GM18507 (cell line): ENCODE measurements around the gene MOK.
"Not testable (repeated sequence)": the region's sequence is repeated elsewhere in the genome, so short reads cannot be mapped to it uniquely, and the experiment has no call there.

Source experiments
- DNase-seq: peaks from one replicate; pipeline ENCODE4 v3.0.0; 2011; ENCODE audit warnings: low read depth; ENCODE audit not compliant: insufficient read length; ENCODE audit errors: extremely low spot score
- FAIRE-seq: peaks from 2 replicates; lab custom pipeline; 2011; peaks lifted over from hg19 to GRCh38; lab: Jason Lieb, UNC

The MOK gene

DNA sequence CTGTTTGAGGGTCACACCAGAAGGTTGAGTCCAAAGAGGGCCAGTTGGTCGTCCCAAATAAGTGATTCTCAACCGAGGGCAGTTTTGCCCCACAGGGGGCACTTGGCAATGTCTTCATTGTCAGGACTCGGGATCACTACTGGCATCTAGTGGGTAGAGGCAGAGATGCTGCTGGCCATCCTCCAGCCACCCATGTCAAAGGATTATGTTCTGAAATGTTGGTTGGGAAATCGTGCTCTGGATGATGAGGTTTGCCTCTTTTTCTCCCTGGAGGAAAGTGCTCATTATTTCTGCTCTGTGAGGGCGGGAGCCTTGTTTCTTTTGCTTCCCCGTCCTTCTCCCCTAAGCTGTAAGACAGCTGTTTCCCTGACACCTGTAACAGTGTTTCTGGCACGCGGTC is 18.1 kb upstream of the MOK start:
- FAIRE-seq (peak; percentile 73), DNase-seq (no peak)

DNA sequence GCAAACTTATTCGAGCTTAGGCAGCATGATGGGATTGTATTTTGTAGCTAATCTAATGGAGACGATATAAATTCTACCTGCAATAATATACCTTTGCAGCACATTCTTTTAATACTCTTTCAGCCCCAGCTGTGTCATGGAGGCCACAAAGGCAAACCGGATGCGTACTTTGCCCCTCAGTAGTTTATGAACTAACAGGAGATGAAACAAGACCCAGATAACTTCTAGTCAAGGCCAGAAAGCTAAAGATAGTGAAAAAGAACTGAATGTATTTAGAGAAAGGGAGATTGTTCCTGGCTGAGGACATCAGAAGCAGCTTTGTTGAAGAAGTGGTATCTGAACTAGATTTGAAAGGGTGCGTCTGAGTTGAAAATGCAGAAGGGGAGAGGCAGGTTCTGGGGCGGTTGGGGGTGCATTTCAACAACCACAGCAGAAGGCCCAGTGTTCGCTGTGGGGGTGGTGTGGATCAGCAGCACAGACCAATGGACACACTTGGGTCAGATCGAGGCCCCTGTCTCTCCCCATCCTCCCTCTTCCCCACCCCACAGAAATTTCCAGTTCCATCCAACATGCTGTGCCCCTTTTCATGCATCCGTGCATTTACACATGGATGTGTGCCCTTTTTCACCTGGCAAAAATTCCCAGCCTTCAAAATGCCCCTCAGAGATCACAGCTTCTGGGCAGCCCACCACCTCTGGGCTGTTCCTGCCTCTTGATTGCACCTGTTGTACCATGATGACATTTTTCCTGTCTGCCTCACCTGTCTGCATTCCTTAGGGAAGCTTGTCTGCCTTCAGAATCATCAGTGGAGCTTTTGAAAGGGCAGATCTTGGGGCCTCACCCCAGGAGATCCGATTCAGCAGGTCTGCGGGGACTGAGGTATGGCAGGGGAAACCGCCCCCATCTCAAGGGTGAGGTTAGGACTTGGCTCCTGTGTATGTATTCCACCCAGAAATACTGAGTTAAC is 16.8 kb upstream of the MOK start:
- DNase-seq (no peak), FAIRE-seq (no peak)

DNA sequence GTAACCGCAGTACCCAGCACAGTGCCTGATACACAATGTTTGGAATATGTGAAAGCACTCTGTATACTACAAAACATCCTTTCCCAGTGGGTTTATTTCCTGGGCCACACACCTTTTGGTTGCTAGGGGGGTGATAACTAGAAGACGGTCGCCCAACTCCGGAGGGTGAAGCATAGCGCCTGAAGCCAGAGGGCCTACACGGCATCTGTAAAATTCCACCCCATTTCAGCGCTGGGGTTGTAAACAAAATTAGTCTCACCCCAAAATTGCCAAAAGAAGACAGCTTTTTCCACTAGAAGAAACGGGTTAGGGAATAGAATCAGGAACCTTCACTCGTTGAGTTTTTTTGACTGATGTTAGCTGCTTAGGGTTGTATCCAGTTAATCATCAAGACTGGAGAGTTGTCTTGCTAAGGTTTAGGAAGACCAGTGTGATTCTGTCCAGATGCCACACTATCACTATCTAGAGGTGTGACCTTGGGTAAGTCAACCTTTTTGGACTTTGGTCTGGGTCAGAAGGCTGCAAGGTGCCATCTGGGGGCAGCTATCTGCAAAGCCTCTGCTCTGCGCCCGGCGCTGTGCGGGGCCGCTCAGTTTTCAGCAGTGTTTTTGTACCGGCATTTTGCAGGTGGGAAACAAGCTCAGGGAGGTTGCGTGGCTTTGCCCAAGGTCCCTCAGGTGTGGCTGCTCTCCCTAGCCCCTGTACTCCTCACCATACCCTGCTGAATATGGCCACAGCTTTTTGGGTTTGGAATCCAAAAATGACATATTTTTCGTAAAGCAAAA is 15.9 kb upstream of the MOK start:
- DNase-seq (no peak), FAIRE-seq (no peak)

DNA sequence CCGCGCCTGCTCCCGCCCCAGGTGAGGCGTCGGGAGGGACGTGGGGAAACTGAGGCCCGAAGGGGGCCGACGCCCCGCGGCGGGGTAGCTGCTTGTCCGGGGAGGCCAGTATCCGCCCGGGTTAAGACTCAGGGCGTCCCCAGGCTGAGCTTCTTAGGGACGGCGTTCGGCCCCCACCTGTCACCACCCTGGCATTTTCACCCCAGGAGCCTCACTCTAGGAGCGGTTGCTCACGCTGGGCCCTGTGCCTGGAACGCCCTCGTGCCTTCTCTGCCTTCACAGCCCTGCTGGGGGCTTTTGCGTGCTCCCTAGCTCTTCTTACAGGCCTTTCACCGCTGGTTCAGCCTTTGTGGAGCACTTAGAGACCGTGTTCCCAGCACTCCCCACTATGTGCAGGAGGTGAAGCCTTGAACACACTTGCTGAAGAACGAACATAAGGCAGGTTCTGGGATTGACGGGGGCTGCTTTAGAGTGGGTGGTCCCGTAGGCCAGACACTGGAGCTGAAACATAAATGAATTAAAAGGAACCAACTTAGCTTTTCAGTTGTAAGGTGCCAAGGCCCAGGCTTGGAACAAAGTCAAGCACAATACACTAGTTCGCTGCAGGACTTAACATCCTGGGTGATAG is 15.2 kb upstream of the MOK start:
- FAIRE-seq (no peak), DNase-seq (peak; percentile 8)

DNA sequence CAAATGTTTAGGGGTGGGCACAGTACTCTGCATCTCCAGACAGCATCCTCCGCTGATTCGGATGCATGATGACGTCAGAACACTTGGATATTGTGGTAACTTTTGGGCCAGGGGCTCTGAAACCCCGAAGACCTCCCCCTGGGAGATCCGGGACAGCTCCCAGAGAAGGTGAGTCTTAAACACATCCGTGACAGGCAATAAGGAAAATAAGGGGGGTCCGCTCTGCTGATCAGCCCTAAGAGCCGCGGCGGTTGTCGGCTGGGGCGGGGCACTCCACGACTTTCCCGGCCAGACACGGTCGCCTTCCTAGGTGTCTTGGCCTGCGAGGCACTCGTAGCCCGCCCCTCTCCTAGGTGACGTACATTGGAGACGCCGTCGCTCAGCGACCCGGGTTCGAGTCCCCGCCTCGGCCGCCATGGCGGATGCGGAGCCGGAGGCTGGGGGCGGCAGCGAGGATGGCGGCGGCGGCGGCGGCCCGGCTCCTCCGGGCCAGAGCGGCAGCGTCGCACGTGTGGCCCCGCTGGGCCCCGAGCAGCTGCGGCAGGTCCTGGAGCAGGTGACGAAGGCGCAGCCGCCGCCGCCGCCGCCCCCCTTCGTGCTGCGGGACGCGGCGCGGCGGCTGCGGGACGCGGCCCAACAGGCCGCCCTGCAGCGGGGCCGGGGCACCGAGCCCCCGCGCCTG is 14.5 kb upstream of the MOK start, which contains the start of gene ZNF839:
ZNF839 (plus strand) TSS at position 396 of the 682 bp plus-strand sequence; CDS start at position 416, 20 bp downstream.
- peak; percentile 81 for FAIRE-seq
- DNase-seq: peak; percentile 90

DNA sequence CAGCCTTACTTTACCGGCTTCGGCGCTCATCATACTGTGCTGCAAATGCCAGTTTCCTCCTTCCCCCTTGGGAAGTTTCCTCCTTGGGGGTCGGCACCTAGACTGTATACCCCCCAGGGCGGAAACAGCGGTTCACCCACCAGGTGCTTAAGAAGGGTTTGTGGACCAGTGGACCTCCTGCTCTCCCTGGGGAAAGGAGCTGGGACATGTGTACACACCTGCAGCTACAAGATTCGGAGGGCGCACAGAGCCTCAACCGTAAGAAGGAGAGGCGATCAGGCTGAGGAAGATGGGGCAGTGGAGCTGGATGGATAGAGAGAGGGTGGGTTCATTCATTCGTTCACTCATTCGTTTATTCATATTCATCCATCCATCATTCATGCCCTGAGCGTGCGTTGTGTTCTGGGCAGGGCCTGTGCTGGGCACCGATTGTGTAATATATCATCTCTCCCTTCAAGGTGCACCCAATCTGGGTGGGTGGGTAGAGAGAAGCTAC is 13.9 kb upstream of the MOK start:
- DNase-seq (no peak), FAIRE-seq (no peak)

DNA sequence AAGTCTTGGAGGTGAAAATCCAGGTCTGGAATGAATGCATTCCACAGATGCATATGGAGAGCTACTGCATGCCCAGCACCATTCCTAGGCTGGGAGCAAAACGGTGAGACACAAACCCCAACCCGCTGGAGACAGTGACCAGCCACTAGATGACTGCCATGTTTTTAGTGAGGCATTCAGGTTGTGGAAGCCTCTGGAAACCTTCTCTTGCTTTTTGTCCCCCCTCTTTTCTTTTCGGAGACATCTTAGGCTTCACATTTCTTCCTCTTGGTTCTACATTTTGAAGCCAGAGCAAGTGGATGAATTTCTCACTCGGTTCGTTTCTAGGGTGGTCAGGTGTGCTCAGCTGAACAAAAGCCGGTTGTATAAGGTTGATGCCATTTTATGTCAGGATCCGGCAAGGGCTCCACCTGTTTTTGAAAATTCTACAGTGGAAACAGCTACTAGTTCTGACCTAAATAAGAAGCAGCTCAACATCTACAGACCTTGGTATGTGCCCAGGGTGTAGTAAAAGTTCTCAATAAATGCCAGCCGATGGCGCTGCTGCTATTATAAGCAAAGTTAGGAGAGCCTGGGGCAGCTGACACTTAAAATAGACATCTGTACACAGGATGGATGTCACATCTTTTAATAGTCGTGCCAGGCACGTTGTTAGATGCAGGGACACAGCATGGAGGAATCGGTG is 12.7 kb upstream of the MOK start:
- FAIRE-seq (no peak), DNase-seq (no peak)

DNA sequence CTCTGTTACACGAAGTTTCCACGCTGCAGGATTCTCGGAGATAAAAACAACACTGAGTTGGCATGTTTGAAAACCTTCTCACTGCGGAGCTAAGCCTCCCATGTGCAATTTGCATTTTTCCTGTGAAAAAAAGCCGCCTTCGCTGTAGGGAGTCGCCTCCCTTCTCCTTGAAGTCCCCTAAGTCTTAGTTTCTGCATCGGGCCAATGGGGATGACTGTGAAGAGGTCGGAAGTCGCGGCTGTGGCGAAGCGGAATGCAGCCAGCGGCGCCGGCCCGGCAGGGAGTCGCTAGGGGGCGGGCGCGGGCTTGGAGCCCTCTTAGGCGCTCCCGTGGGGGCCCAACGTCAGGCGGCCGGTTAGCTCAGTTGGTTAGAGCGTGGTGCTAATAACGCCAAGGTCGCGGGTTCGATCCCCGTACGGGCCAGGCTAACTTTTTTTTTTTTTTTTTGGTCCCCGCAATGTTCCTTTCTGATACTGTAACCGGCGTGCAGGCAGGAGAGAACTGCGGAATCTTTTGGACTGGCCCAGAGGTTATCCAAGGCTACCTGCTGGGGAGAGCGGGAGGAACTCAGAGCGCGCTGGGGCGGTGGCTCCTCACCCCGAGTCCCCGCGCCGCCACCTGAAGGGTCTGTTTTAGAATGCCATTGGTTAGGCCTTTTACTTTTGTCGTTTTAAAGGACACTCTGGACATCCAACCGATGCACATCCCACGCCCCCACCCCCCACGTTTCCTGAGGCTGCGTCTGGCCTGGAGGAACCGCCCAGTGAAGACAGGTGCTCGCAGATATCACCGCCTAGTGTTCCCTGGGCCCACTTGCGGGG is 12.0 kb upstream of the MOK start:
- DNase-seq (peak; percentile 83), FAIRE-seq (peak; percentile 84)

DNA sequence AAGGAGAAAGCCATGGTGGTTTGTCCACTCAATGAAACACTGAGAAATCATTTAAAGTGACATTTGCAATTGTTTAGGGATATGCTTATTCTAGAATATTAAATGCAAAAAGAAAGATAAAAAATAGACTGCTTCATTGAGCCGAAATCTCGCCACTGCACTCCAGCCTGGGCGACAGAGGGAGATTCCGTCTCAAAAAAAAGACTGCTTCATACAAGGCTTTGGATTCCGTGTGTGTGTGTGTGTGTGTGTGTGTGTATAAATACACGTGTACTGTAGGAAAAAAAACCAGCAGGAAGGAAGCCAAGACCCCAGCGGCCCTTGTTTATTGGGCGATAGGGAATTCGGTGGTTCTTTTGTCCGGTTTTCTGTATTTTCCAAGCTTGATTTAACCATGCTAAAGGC is 11.4 kb upstream of the MOK start:
- FAIRE-seq: no peak
- no peak for DNase-seq

DNA sequence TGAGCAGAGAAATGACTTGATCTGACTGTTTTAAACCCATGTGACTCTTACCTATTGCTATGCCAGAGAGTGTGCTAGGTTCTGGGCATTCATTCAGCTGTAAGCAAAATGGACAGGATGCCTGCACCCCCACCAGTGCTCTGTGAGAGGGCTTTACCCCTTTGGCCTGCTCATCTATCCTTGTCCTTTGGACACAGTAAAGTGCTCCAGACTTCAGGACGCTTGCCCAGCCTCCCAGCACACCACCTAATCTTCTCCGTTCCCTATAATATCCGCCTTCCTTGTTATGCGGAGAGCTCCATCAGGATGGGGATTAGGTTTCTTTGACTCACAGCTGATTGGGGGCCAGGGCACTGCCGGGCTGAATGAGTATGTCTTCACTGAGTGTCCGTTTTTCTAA is 10.2 kb upstream of the MOK start:
- DNase-seq (no peak), FAIRE-seq (no peak)

DNA sequence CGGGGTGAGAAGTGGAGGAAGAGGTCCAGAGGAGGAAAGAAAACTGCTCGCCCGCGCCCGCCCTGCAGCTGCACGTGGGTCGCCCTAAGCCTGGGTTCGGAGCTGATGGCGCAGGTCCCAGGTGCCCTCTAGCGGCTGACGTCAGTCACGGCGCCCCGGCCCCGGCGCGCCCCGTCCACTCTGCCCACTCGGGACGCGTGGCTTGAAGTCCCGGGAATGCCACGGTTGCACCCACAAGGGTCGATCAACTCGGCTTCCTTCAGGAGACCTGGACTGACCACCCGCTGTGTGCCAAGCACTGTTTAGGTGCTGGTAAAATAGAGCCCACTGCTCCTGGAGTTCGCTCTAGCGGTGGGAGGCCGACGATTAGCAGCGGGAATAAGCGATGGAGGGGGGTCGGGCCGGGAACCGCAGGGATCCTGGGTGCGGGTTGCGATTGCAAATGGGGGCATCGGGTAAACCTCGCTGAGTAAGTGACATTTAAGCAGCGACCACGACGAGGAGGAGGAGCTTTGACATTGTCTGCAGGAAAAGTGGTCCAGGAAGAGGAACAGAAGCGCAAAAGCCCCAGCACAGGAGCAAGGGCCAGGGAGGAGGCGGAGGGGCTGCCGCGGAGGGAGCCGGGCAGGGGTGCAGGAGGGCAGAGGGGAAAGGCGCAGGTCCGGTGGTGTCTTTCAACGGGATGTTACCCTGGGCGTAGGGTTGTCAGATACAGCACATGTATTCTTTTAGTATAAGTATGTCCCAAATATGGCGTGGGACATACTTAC is 9.5 kb upstream of the MOK start:
- DNase-seq (peak; percentile 65), FAIRE-seq (peak; percentile 78)

DNA sequence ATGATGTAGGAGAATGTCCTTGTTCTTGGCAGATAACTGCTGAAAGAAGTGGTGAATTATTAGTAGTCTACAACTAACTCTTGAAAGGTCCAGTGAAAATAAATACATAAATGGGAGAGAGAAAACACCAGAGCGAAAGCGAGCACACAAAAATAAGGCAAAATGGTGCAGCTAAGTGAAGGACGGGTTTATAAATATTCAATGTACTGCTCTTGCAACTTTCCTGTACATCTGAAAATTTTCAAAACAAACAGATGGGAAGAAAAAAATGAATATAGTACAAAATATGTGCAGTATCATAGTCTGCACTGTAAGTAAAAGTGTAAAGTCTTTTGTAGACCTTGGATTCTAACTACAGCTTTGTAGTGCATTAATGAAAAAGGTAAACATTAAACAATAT is 1.3 kb downstream of the MOK start:
- no peak for FAIRE-seq
- no peak for DNase-seq

DNA sequence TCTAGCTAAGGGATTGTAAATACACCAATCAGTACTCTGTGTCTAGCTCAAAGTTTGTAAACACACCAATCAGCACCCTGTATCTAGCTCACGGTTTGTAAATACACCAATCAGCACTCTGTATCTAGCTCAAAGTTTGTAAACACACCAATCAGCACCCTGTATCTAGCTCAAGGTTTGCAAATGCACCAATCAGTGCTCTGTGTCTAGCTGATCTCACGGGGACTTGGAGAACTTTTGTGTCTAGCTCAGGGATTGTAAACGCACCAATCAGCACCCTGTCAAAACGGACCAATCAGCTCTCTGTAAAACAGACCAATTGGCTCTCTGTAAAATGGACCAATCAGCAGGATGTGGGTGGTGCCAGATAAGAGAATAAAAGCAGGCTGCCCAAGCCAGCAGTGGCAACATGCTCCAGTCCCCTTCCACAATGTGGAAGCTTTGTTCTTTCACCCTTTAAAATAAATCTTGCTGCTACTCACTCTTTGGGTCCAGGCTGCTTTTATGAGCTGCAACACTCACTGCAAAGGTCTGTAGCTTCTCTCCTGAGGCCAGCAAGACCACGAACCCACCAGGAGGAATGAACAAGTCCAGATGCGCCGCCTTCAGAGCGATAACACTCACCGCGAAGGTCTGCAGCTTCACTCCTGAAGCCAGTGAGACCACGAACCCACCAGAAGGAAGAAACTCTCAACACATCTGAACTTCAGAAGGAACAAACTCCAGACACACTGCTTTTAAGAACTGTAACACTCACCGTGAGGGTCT is 6.5 kb downstream of the MOK start:
- not testable (repeated sequence) for DNase-seq, FAIRE-seq

DNA sequence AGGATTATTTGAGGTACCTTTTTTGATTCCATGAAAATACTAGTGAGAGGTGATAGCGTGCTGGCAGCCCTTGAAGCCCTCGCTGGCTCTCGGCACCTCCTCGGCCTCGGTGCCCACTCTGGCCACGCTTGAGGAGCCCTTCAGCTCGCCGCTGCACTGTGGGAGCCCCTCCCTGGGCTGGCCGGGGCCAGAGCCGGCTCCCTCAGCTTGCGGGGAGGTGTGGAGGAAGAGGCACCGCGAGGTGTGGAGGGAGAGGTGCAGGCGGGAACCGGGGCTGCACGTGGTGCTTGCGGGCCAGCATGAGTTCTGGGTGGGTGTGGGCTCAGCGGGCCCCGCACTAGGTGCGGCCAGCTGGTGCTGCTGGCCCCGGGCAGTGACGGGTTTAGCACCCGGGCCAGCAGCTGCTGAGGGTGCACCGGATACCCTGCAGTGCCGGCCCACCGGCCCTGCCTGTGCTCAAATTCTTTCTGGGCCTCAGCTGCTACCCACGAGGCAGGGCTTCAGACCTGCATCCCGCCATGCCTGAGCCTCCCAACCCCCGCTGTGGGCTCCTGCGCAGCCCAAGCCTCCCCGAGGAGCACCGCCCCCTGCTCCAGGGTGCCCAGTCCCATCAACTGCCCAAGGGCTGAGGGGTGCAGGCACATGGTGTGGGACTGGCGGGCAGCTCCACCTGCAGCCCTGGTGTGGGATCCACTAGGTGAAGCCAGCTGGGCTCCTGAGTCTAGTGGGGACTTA is 7.4 kb downstream of the MOK start:
- DNase-seq (no peak), FAIRE-seq (no peak)

DNA sequence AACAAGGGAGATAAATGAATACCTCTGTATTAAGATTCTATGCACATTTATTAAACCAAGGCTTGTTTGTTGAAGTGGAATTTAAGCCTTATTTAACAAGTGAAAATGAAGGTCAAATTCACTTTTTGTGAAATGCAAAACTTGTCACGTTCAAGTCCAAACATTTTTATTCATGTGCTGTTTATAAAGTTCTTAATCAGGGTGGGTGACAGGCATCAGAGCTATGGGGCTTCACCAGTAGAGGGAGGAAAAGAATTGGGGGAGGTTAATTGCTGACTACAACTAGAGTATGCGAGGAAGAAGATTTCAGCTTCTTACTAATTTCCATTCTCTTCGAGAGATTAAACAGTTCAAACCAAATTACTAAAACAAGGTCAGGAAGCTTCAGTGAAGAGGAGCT is 9.7 kb downstream of the MOK start:
- no peak for DNase-seq
- no peak for FAIRE-seq

DNA sequence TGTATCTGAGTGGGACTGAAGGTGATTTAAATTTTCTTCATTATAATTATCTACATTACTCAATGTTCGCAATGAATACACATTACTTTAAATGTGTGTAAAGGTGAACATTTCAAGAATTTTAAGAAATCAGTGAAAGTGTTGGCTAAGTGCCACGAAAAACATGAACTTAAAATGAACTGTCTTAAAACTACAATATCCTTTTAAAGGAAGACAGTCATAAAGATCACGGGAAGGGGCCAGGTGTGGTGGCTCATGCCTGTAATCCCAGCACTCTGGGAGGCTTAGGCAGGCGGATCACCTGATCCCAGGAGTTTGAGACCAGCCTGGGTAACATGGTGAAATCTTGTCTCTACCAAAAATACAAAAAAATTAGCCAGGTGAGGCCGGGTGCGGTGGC is 11.2 kb downstream of the MOK start:
- FAIRE-seq (no peak), DNase-seq (no peak)
